Body of pancreas (tissue), 4 donors: ENCODE data around the gene SLC16A11. TPM values are rescaled to one million over a fixed set of nuclear protein-coding genes. Genes with fewer than 3 reads are reported as not detected.
A peak's percentile ranks its signal among the peaks of the same experiment; 100 is the strongest.

Source experiments
- ATAC-seq: fragments of 150-250 bp; one replicate; pipeline ENCODE4 v1.9.1; 2016
- DNase-seq, 4 donors: peaks; one replicate each; pipeline ENCODE4 v3.0.0-alpha.2; 2019
- H3K27ac ChIP-seq, 4 donors: fragments of 200-600 bp; sonication (generic); 1 replicate in 3 of 4; 2 replicates in 1 of 4; pipeline versions ENCODE4 v1.5.1 to v1.6.1; 2016 to 2019; ENCODE audit warnings: mild to moderate bottlenecking in 1 of 4, mixed read lengths in 1 of 4, moderate library complexity in 1 of 4
- H3K27me3 ChIP-seq, 2 donors: fragments of 200-600 bp; sonication (generic); one replicate each; pipeline ENCODE4 v1.6.0; 2016; ENCODE audit warnings: mild to moderate bottlenecking in 1 of 2
- H3K36me3 ChIP-seq, 2 donors: fragments of 200-600 bp; sonication (generic); replicated peaks in 1 of 2; 2 replicates each; pipeline ENCODE4 v1.5.1; 2016; ENCODE audit warnings: low read depth in 2 of 2; ENCODE audit not compliant: insufficient read depth in 1 of 2
- H3K4me1 ChIP-seq: fragments of 200-600 bp; sonication (generic); one replicate; pipeline ENCODE4 v1.6.0; 2016
- H3K4me3 ChIP-seq, 2 donors: fragments of 200-600 bp; sonication (generic); 1 replicate in 1 of 2; 2 replicates in 1 of 2; pipeline ENCODE4 v1.5.1; 2016 to 2019
- H3K9me3 ChIP-seq, 3 donors: fragments of 200-600 bp; sonication (generic); 1 replicate in 2 of 3; 2 replicates in 1 of 3; pipeline ENCODE4 v1.5.1; 2016
- CTCF ChIP-seq, 7 experiments: fragments of 450-650 bp in 4 of 7; fragments of 200-600 bp in 3 of 7; sonication (generic) in 3 of 7; IDR thresholded peaks; one replicate each; pipeline ENCODE4 v1.5.1; 2016 to 2019; ENCODE audit warnings: antibody characterized with exemption in 7 of 7
- POLR2A ChIP-seq, 3 donors: fragments of 450-650 bp; IDR thresholded peaks; one replicate each; pipeline ENCODE4 v1.6.1; 2016; ENCODE audit warnings: antibody characterized with exemption in 3 of 3, mild to moderate bottlenecking in 2 of 3
- WGBS, 2 donors: methylation state at CpG; one replicate each; pipeline ENCODE4 v1.1.5; 2017; 5-methylcytosine and 5-hydroxymethylcytosine counted together
- intact Hi-C: fragments of 100-400 bp; cut with DNase I; formaldehyde crosslinking; loops from one replicate; pipeline ENCODE4 v1.15.1; 2023
- total RNA-seq, 2 donors: library from RNA; depleted of rRNA; stranded (reverse); fragments of >200 nt; gene quantifications; one replicate each; pipeline ENCODE4 v1.1.0, GENCODE V29; 2016

Gene SLC16A11
- total RNA-seq, 2 donors from 2014 or later: 4.2 to 10.9 TPM

GRCh38 chr17:7016886-7017826 lies 26.7 kb downstream of the SLC16A11 start:
- no peak for ATAC-seq

GRCh38 chr17:7016418-7016817 lies 27.5 kb downstream of the SLC16A11 start:
- Histone ChIP-seq H3K27ac (peak overlapping the region in 1 of 4 donors; percentile 96), H3K9me3 (no peaks in the 10 kb centered on the region), H3K4me1 (peaks cover 28% of the 10 kb centered on the region), H3K36me3 (no peaks in the 10 kb centered on the region), H3K4me3 (no peak overlapping the region), H3K27me3 (no peaks in the 10 kb centered on the region)
- WGBS, 2 donors: 89 to 96% methylated on average over 3 of the region's 3 CpGs
- ATAC-seq (no peak), DNase-seq (no peak)
- intact Hi-C loops: no loop called here
- TF ChIP-seq CTCF (IDR thresholded peaks at IDR 0.05) (no peak), POLR2A (IDR thresholded peaks at IDR 0.05) (no peak)

More at GRCh38 chr17:7016886-7017826, 26.7 kb downstream of the SLC16A11 start:
- intact Hi-C loops: no loop called here
- Histone ChIP-seq H3K9me3 (no peaks in the 10 kb centered on the region), H3K4me1 (peaks cover 32% of the 10 kb centered on the region), H3K27ac (peak overlapping the region in 2 of 4 donors; percentile 6 to 79), H3K27me3 (no peaks in the 10 kb centered on the region), H3K4me3 (no peak overlapping the region), H3K36me3 (no peaks in the 10 kb centered on the region)
- 83 to 85% methylated on average over 19 to 20 of the region's 20 CpGs for WGBS, 2 donors
- TF ChIP-seq CTCF (IDR thresholded peaks at IDR 0.05) (no peak), POLR2A (IDR thresholded peaks at IDR 0.05) (no peak)
- no peak for DNase-seq

GRCh38 chr17:7014995-7015958 lies 28.6 kb downstream of the SLC16A11 start:
- peak in 1 of 4 donors; percentile 36 for DNase-seq
- ATAC-seq: no peak
- Histone ChIP-seq H3K36me3 (no peaks in the 10 kb centered on the region), H3K4me1 (peaks cover 37% of the 10 kb centered on the region), H3K4me3 (peak overlapping the region in 1 of 2 donors; percentile 37), H3K9me3 (no peaks in the 10 kb centered on the region), H3K27me3 (no peaks in the 10 kb centered on the region), H3K27ac (peak overlapping the region; percentile 92 to 97 (median 96))
- intact Hi-C loops: no loop called here
- WGBS, 2 donors: 20 to 62% methylated on average over 19 to 49 of the region's 56 CpGs
- TF ChIP-seq POLR2A (IDR thresholded peaks at IDR 0.05) (no peak), CTCF (IDR thresholded peaks at IDR 0.05) (no peak)

GRCh38 chr17:7014261-7014994 lies 29.5 kb downstream of the SLC16A11 start:
- intact Hi-C loops: no loop called here
- peaks cover 38% of the 10 kb centered on the region for H3K4me1 ChIP-seq
- 1% methylated on average over 9 to 62 of the region's 75 CpGs for WGBS, 2 donors

More at GRCh38 chr17:7014261-7014994, 29.5 kb downstream of the SLC16A11 start:
- no peaks in the 10 kb centered on the region for H3K9me3 ChIP-seq
- no peaks in the 10 kb centered on the region for H3K36me3 ChIP-seq
- no peaks in the 10 kb centered on the region for H3K27me3 ChIP-seq
- DNase-seq (peak; percentile 97 to 98 (median 98)), ATAC-seq (peak; percentile 91)
- TF ChIP-seq CTCF (IDR thresholded peaks at IDR 0.05) (peak; percentile 65 to 93 (median 78)), POLR2A (IDR thresholded peaks at IDR 0.05) (peak; percentile 69 to 95 (median 92))
- peak overlapping the region; percentile 92 to 97 (median 96) for H3K27ac ChIP-seq
- H3K4me3 ChIP-seq: peak overlapping the region; percentile 29 to 41
